RWPE2 (cell line): Measurements from ENCODE around the gene SORCS3.

Source experiments
- ATAC-seq: fragments of 200-7000 bp; cut with Tn5 transposase; 3 replicates; pipeline ENCODE4 v1.9.1; 2021; ENCODE audit warnings: low read depth
- DNase-seq: peaks from one replicate; pipeline ENCODE4 v3.0.0-alpha.2; 2020; ENCODE audit warnings: low spot score
- H3K27ac ChIP-seq: fragments of 450-650 bp; 2 replicates; pipeline ENCODE4 v1.5.1; 2017; ENCODE audit warnings: mild to moderate bottlenecking; ENCODE audit not compliant: poor library complexity, severe bottlenecking
- H3K27me3 ChIP-seq: fragments of 250-450 bp; sonication (Bioruptor Pico); 2 replicates; pipeline ENCODE4 v1.5.1; 2021; ENCODE audit warnings: mild to moderate bottlenecking, moderate library complexity; ENCODE audit not compliant: insufficient read depth, poor library complexity, severe bottlenecking
- H3K36me3 ChIP-seq: fragments of 250-450 bp; sonication (Bioruptor Pico); 2 replicates; pipeline ENCODE4 v1.5.1; 2020; ENCODE audit warnings: low read depth, mild to moderate bottlenecking, moderate library complexity
- H3K4me1 ChIP-seq: fragments of 250-450 bp; sonication (Bioruptor Pico); 2 replicates; pipeline ENCODE4 v1.5.1; 2021; ENCODE audit warnings: mild to moderate bottlenecking, moderate library complexity; ENCODE audit not compliant: insufficient read depth, poor library complexity, severe bottlenecking
- H3K4me3 ChIP-seq: fragments of 250-450 bp; sonication (Bioruptor Pico); 2 replicates; pipeline ENCODE4 v1.5.1; 2021; ENCODE audit warnings: mild to moderate bottlenecking, moderate library complexity; ENCODE audit not compliant: severe bottlenecking
- H3K9me3 ChIP-seq: fragments of 250-450 bp; sonication (Bioruptor Pico); 2 replicates; pipeline ENCODE4 v1.5.1; 2021; ENCODE audit warnings: mild to moderate bottlenecking, moderate library complexity; ENCODE audit not compliant: severe bottlenecking
- CTCF ChIP-seq: fragments of 450-650 bp; IDR thresholded peaks from one replicate; pipeline ENCODE4 v1.5.1; 2017; ENCODE audit warnings: mild to moderate bottlenecking, moderate library complexity; ENCODE audit not compliant: poor library complexity, severe bottlenecking

SORCS3 gene

GRCh38 chr10:104639590-104640338, 1.3 kb upstream of the SORCS3 start:
- H3K27ac ChIP-seq: no peak overlapping the region
- no peak; the same call in 2 of the 3 replicates for ATAC-seq
- H3K36me3 ChIP-seq: no peaks in the 10 kb centered on the region
- no peaks in the 10 kb centered on the region for H3K4me1 ChIP-seq
- TF ChIP-seq CTCF: no peak
- H3K9me3 ChIP-seq: no peaks in the 10 kb centered on the region
- peaks cover 92% of the 10 kb centered on the region for H3K27me3 ChIP-seq
- DNase-seq: no peak
- no peak overlapping the region for H3K4me3 ChIP-seq

- no peaks in the 10 kb centered on the region for H3K4me1 ChIP-seq
- ATAC-seq (no peak), DNase-seq (no peak)
- H3K9me3 ChIP-seq: no peaks in the 10 kb centered on the region
- no peak overlapping the region for H3K27ac ChIP-seq
- no peak for TF ChIP-seq CTCF
- peaks cover 89% of the 10 kb centered on the region for H3K27me3 ChIP-seq
- no peaks in the 10 kb centered on the region for H3K36me3 ChIP-seq
- H3K4me3 ChIP-seq: no peak overlapping the region
Observed at GRCh38 chr10:104640339-104641186, 527 bp upstream of the SORCS3 start.

- ATAC-seq (no peak), DNase-seq (no peak)
- no peak for TF ChIP-seq CTCF
- no peak overlapping the region for H3K27ac ChIP-seq
- no peaks in the 10 kb centered on the region for H3K36me3 ChIP-seq
- no peak overlapping the region for H3K4me3 ChIP-seq
- H3K27me3 ChIP-seq: peaks cover 77% of the 10 kb centered on the region
- H3K4me1 ChIP-seq: no peaks in the 10 kb centered on the region
- H3K9me3 ChIP-seq: no peaks in the 10 kb centered on the region
Observed at GRCh38 chr10:104641937-104642657, 1.0 kb downstream of the SORCS3 start.

- peak; percentile 23 for TF ChIP-seq CTCF
- ATAC-seq: no peak
- Histone ChIP-seq H3K27me3 (peaks cover 75% of the 10 kb centered on the region), H3K9me3 (no peaks in the 10 kb centered on the region), H3K27ac (no peak overlapping the region), H3K36me3 (no peaks in the 10 kb centered on the region), H3K4me1 (no peaks in the 10 kb centered on the region), H3K4me3 (no peak overlapping the region)
- DNase-seq: no peak
Observed at GRCh38 chr10:104642658-104643302, 1.7 kb downstream of the SORCS3 start.
